HG03442 (cell line): Measurements from ENCODE around the gene ITPA.
"Not testable (repeated sequence)": the region's sequence is repeated elsewhere in the genome, so short reads cannot be mapped to it uniquely, and the experiment has no call there.

Source experiments
- ATAC-seq: cut with Tn5 transposase; IDR thresholded peaks from one replicate; pipeline ENCODE4 v1.9.1; 2021; ENCODE audit warnings: mild to moderate bottlenecking, moderate library complexity; ENCODE audit not compliant: unreplicated experiment

ITPA gene

DNA sequence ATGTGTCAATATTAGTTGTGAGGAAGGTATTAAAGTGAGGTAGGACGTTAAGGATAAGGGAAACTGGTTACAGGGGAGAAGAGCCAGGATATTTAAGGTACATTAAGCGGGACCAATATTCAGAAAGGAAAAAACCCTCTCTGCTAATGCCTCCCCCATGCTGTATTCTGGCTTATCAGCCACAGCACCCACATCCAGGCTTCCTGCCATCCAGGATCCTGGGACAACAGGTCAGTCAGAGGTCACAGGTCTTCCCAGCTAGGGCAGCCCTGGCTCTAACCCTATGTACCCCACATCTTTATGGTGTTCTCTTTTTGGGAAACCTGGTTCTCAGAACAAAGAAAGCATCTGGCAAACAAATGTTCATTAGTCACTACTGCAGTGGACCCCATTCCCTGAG is 10.1 kb upstream of the ITPA start:
- ATAC-seq = no peak

DNA sequence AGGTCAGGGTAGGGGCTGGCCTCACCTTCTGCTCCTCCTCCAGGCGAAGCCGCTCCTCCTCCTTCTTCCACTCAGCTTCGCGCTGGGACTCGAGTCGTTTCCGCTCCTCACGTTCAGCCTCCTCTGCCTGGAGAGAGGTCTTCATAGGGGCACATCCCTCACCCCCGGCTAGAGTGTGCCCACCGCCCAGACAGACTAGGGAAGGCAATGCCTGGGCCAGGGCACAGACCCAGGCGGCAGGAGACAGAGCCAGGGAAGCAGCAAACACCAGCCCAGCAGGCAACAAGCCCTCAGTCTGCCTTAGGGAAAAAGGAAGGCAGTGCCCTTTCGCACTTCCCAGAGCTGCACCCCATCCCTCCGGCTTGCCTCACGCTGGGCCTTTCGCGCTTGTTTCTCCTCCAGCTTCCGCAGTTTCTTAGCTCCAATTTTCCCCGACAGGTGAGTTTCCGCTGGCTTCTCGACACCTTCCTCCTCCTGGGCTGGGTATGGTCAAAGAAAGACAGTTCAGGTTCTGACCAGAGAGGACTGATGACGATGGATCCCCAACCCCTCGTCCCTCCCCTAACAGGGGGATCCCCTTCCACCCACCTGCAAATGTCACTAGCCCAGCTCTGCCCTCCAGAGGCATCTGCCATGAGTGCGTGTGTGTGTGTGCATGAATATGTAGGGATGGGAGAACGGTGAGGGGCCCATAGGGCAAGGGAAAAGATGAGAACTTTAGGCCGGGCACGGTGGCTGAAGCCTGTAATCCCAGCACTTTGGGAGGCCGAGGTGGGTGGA is 9.1 kb upstream of the ITPA start:
- no peak for ATAC-seq

DNA sequence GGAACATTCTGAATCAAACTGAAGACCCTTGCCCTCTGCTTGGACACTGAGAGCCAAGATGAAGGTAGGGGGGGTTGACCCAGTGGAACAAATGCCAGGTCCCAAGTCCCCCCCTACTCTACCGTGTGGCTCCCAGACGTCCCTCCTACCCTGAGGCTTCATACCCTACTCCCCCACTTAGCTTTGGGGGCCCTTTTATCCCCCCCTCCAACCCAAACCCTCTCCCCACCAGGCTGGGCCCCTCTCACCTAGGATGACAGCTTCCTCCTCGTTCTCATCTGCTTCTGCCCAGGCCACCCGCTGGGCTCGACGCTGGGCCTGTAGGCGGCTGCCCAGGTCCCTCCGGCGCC is 6.4 kb upstream of the ITPA start:
- ATAC-seq = no peak

DNA sequence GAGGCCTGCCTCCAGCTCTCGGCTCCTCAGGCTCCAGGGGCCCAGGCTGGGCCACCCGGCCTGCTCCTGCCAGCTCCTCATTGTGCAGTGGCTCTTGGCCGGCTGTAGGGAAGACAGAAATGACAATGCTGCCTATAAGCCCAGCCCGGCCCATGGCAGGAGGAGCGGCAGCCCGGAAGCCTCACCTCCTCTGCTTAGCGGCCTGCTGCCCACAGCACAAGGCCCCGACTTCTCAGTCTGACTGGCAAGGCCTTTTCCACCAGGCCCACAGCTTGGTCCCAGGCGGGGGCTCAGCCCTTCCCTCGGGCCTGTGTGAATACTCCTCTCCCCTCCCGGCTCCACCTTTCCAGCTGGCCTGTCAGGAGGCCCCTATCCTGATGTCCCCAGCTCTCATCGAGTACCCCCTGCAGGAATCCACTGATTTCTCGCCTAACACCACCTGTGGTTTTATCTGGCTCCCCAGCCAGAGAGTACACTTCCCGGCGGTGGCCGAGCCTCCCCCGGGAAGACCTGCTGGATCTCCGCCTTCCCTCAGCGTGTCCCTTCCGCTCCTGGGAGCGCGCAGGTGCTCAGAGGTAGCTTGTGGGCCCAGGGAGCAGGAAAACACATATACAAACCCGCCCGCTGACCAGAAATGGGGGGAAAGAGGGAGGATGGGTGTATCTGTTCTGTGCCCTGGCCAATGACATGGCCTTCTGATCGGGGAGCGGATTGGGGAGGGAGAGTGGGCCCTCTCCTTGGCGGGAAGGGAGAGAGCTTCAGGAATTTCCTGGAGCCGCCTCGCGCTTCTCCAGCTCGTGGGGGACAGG is 5.8 kb upstream of the ITPA start:
- peak; percentile 4 for ATAC-seq

DNA sequence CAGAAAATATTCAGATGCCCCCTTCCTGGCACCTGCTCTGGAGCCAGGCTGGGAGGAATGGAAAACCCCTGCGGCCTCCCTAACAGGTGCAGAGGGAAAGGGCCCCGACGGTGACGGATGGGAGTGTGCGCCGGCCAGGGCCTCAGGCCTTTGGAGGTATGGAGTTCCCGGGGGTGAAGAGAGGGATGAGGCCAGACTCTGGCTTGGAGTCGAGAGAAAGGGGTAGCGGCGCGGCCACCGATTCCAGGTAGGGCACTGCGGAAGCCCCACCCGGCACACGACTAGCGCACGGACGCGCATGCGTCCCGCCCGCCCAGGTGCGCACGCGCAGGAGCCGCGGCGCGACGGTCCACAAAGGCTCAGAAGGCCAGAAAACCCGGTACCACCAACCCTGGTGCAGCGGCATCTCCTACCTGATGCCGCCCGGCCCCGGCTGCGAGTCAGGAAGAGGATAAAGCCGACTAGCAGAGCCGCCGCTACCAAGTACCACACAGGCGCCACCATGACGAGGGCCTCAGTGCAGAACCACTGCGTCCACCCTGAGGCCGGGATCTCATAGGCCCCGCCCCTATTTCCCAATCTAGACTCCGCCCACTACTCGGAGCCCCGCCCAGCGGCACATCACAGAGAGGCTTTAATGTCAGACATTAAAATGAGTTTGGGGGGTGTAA is 5.0 kb upstream of the ITPA start, which contains the start of gene DDRGK1:
Gene DDRGK1 (minus strand): TSS at position 559 of the 671 bp plus-strand sequence. CDS start 55 bp downstream, at position 504.
- peak; percentile 78 for ATAC-seq

DNA sequence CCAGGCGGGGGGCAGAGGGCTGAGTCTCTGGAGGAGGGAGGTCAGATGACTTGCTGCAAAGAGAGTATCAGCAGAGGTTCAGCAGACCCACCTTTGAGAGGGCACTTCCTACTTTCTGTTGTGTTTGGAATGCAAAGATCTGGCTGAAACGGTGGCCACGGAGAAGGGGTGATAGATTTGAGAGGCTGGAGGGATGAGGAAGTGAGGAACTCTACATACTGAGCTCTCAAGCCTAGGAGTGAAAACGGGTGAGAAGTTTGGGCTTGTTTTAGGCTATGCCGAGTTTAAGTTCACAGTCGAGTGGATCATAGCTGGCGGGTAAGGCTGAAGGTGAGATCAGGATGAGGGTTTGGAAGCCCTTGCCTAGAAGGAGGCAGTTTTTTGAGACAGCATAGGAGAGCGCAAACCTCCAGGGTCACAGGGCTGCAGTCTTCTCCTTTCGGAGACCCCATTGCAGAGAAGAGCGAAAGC is 477 bp upstream of the ITPA start:
- no peak for ATAC-seq

DNA sequence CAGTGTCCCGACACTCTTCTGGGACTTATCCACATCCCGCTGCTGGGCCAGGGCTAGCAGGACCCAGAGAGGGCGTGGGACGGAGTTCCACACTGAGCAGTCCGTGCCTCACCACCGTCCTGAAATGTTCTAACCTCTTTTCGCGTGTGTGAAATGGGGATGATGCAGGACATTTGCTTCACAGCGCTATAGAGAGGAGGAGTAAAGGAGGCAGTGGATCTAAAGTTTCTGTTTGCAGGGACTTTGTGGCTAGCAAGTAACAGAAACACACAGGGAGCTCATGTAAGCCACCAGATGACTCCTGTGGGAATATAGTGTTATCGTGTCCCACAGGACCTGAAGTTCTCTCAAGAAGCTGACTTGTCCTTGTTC is 634 bp downstream of the ITPA start:
- no peak for ATAC-seq

DNA sequence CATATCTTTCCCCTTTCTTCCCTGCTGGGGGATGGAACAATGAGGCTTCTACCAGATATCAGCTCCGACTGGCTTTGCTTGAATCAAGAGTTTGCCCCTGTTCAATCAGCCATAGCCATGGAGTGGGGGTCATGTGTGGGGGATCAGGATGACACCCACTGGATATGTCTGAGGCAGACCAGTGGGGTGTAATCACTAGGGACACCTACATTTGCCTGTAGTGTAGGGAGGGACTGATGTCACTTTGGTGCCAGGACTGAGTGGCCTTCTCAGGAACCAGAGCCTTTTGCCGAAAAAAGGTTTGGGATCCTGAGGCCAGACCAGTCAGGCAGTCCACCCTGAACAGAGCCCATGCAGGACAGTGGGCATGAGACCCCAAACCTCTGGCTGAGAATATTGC is 1.0 kb downstream of the ITPA start:
- no peak for ATAC-seq

DNA sequence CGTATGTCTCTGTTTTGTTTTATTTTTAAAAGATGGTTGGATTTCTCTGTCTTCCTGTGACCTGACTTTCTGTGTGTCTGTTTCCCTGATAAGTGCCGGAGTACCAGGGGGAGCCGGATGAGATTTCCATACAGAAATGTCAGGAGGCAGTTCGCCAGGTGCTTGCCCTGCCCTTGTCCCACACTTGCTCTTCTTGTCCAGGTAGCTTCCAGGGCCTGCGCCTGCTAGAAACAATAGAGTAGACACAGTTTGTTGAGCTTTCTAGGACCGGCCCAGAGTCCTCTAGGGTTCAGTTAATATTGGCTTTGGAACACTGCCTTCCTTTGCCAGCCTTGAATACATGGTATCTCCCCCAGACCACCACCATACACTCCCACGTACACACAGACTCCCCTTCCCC is 3.9 kb downstream of the ITPA start:
- no peak for ATAC-seq

DNA sequence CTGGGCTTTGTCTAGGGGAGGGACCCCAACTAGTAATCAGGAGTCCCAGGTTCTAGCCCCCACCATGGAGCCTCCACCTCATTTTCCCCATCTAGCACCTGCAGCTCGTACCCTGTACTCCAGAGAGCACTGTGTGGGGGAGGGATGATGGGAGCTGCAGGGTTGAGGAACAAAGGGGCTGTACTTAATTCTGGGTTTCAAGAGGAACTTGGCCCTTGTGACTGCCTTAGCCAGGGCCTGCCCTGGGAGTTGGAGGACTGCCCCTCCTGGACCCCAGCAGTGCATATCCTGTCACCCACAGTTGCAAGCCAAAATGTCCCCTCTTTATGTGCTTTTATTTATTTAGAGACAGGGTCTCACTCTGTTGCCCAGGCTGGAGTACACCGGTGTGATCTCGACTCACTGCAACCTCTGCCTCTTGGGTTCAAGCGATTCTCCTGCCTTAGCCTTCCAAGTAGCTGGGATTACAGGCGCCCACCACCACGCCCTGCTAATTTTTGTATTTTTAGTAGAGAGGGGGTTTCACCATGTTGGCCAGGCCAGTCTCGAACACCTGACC is 6.1 kb downstream of the ITPA start:
- ATAC-seq = not testable (repeated sequence)

DNA sequence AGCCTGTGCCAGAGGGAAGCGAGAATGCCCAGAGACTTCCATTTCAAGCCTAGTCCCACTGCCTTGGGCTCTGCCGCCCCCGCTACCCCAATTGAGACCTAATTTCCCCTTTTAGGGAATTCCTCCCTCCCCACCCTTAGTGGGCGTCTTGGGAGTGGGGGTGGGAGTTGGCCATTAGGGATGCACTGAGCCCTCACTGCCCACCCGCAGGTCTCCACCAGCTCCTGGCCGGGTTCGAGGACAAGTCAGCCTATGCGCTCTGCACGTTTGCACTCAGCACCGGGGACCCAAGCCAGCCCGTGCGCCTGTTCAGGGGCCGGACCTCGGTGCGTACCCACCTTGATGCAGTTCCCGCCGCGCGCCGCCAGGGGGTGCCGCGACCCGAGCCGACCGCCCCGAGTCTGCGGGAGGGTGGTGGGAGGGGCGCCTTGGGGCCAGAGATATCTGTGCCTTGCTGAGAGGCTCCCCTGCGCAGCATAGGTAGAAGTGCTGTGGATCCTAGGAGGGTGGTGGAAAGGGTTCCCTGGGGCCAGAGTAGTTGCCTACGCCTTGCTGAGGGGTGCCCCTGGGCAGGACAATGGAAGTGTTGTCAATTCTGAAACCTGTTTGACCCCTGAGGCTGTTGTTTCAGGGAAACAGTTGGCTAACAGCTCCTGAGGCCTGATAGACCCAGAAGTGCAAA is 9.2 kb downstream of the ITPA start:
- peak; percentile 70 for ATAC-seq

DNA sequence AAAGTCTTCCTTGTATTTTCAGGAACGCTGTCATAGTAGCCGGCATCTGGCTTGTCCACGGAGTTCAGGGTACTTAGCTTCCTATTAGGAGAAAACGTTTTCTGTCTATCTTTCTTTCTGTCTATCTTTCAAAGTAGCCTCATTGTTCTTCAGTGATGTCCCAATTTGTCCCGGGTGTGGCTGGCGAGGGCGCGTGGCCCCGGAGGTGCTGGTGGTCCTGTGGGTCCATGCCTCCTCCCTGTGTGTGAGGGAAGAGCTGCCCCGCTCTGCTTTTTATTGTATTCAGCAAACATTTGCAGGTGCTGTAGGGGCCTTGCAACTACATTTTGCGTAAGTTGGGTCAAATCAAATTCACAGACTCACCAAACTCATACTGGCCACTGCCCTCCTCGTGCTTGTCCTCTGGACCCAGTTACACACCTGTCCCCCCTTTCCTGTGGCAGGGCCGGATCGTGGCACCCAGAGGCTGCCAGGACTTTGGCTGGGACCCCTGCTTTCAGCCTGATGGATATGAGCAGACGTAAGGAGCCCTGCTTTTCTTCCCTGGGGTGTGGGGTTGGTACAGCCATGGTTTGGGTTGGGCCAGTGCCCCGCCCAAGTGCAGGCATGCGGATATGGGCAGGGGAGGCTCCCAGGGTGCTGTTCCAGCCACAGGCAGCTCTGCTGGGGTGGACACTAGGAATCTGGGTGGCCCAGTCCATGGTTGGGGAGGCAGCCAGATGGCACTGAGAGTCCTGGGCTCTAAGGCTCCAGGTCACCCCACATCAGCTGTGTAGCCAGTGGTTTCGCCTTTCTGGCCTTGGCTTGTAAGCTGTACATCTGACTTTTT is 12.3 kb downstream of the ITPA start:
- no peak for ATAC-seq

DNA sequence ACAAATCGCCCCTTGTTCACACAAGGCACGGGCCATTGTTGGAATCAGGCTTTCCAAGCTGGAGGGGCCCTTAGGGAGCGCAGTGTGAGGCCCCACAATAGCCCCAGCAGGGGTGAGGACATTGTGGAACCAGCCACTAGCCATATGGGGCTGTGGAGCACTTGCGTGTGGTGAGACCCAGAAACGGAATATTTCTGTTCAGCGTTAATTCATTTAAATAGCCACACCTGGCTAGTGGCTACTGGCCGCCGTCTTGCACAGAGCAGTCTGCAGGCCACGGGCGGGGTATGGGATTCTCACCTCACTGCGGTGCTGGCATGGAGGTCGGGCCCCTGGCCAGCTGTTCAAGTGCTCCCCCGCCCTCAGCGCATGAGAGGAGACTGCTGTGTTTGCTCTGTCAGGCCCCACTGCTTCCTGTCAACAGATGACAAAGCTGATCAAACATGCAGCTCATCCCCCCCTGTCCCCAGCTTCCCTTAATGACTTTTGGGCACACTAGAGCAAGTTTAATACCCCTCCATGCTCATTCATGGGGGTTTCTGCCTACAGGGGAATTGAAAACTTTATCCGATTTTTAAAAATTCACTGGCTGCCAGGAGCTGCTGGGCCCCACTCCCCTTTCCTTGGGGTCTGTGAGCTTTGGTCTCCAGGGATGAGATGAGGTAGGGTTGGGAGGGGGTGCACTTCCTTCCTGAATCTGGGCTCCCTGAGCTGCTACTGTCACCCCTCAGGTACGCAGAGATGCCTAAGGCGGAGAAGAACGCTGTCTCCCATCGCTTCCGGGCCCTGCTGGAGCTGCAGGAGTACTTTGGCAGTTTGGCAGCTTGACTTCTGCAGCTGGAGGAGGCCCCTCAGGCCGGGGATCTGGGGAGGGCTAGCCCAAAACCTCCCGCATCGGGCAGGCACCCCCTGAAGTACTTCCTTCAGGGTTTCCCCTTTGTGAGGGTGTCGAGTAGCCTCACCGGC is 13.6 kb downstream of the ITPA start:
- no peak for ATAC-seq

DNA sequence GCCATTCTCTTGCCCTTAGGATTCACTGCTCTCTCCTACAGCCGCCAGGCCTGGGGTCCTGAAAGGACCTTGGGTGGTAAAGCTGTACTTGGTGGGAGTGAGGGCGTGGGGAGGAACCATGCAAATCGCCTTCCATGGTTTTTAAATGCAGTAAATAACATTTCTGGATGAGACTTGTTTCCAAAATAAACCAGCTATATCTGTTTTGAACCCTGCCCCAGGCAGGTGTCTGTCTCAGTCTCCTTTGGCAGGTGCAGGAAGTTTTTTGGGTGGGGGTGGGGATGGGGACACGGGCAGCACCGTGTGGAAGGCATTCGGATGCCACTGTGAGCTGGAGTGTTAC is 14.3 kb downstream of the ITPA start:
- no peak for ATAC-seq

DNA sequence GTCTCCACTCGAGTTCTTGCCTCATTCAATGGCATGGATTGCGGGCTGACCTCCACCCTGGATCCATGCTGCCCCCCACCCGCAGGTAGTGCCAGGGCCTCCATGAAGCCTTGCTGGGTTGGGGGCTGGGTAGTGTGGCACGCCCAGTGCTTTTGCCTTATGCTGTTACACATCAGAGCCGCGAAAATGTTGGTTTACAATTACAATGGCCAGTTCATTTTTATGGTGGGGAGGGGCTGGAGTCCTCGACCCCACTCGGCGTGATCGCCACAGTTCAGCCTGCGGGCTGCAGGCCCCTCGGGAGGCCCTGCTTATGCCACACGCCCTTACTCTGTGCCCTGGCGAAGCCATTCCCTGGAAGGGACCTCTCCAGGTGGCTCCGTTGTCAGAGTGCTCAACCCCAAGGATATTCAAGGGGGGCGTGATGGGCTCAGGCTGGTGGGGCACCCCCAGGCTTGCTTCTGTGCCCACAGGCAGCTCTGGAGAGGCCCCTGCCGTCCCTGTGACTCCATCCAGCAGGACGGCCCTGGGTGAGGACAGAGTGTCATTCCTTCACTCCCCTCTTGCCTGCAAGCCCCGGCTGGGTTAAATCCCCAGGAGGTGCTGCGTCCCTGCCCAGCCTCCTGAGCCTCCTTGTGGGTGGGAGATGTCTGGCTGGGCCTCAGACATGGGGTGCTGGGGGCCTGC is 14.8 kb downstream of the ITPA start:
- ATAC-seq = no peak

DNA sequence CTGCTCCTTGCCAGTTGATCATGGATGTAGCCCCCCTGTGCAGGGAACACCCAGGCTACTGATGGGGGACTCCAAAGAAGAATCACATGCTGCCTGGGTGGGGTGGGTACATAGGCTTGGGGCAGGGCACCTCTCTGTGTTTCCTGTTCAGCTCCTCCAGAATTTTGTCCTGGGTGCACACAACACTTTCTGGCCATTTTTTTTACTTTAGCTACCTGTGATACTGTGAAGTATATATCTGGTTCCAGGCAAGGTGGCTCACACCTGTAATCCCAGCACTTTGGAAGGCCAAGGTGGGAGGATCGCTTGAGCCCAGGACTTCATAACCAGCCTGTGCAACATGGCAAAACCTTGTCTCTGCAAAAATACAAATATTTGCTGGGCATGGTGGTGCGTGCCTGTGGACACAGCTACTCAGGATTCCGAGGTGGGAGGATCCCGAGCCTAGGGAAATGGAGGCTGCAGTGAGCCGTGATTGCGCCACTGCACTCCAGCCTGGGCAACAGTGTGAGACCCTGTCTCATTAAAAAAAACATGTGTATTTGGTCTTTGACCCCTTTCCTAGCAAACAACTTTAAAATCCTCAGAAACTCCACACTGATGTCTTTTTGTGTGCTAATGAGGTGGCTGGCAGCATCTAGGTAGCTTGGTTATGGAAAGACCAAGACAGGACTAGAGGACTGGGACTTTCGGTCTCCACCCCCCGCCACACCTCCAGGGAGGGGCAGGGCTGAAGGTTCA is 15.6 kb downstream of the ITPA start:
- ATAC-seq = no peak

DNA sequence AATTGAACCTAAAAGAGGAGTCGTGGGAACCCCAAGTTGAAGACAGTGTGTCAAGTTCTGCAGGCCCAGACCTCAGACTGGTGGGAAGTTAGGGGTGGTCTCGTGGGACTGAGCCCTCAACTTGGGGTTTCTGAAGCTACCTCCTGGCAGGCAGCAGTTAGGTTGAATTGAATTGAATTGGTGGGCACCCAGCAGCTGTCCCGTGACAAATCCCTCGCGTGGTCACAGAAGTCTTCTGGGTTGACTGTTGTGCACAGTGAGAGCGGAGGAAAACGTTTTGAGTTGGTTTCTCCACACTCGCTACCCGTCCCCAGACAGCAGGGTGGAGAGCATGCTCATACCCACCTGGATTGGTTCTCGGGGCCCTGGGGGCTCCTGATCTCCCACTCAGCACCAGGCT is 16.8 kb downstream of the ITPA start:
- no peak for ATAC-seq

DNA sequence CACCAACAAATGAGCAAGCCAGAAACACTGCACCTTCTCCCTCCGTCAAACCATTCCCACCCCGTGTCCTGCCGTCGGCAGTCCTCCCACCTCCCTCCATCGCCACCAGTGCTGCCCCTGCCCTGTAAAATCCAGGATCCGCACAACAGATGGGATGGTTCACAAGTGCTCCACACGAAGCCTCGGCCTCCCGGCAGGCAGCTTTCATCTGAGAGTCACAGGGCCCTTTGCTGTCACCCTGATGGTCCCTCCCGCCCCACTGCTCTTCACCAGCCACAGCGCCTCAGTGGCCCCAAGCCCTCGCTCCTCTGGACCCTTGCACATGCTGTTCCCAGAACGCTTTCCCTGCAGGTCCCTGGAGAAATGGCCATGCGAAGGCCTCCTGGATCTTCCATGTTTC is 17.6 kb downstream of the ITPA start:
- no peak for ATAC-seq
